Endothelial cell (in vitro differentiated cells): ENCODE data around the gene SRGN. TPM values are rescaled to one million over a fixed set of nuclear protein-coding genes. Genes with fewer than 3 reads are reported as not detected.

Experiments
- DNase-seq: peaks from one replicate; pipeline ENCODE4 v3.0.0; 2021; ENCODE audit warnings: low spot score
- H3K27ac Mint-ChIP-seq: one replicate; pipeline ENCODE4 v1.8.0; 2021; ENCODE audit warnings: mixed read lengths, inconsistent platforms; ENCODE audit not compliant: unreplicated experiment
- H3K27me3 Mint-ChIP-seq: one replicate; pipeline ENCODE4 v1.8.0; 2021; ENCODE audit warnings: mild to moderate bottlenecking, moderate library complexity, mixed read lengths, inconsistent platforms; ENCODE audit not compliant: unreplicated experiment
- H3K36me3 Mint-ChIP-seq: one replicate; pipeline ENCODE4 v1.8.0; 2021; ENCODE audit warnings: mild to moderate bottlenecking, low read depth, mixed read lengths, inconsistent platforms; ENCODE audit not compliant: unreplicated experiment
- H3K4me1 Mint-ChIP-seq: one replicate; pipeline ENCODE4 v1.8.0; 2021; ENCODE audit warnings: mild to moderate bottlenecking, mixed read lengths, inconsistent platforms; ENCODE audit not compliant: unreplicated experiment
- H3K4me3 Mint-ChIP-seq: one replicate; pipeline ENCODE4 v1.8.0; 2021; ENCODE audit warnings: mild to moderate bottlenecking, mixed read lengths, inconsistent platforms; ENCODE audit not compliant: unreplicated experiment
- H3K9me3 Mint-ChIP-seq: one replicate; pipeline ENCODE4 v1.8.0; 2021; ENCODE audit warnings: mixed read lengths, inconsistent platforms; ENCODE audit not compliant: unreplicated experiment
- total RNA-seq: library from RNA; stranded (reverse); fragmentation: NEBNext Ultra II Directional; extraction: Animal tissue kit (Norgen Biotek cat#: 25700); gene quantifications from one replicate; pipeline ENCODE4 v1.2.1, GENCODE V29; 2021; ENCODE audit not compliant: unreplicated experiment
- TF ChIP-seq, protein P1 (sequence below): fragments of 200-600 bp; sonication (generic); IDR thresholded peaks from one replicate; pipeline ENCODE4 v1.5.0; 2021; ENCODE audit warnings: antibody characterized with exemption; ENCODE audit not compliant: unreplicated experiment

SRGN gene
- total RNA-seq, 1 donor from 2014 or later, result 4.7 TPM

DNA sequence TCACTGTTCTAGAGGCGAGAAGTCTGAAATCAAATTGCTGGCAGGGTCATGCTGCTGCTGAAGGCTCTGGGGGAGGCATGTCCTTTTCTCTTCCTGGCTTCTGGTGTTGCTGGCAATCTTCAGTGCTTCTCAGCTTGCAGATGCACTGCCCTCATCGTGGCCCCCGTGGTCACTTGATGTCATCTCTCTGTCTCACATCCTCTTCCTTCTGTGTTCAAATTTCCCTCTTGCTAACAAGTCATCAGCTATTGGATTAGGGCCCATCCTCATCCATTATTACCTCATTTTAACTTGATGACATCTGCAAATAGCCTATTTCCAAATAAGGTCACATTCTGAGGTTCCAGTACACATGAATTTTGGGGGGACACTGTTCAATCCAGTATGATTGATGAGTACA is 36.6 kb upstream of the SRGN start:
- Mint-ChIP-seq H3K4me1 (peaks cover 40% of the 10 kb centered on the region), H3K9me3 (no peaks in the 10 kb centered on the region), H3K36me3 (peaks cover 5% of the 10 kb centered on the region), H3K27ac (no peak overlapping the region), H3K27me3 (peaks cover 6% of the 10 kb centered on the region), H3K4me3 (no peak overlapping the region)
- TF ChIP-seq, protein P1, sequence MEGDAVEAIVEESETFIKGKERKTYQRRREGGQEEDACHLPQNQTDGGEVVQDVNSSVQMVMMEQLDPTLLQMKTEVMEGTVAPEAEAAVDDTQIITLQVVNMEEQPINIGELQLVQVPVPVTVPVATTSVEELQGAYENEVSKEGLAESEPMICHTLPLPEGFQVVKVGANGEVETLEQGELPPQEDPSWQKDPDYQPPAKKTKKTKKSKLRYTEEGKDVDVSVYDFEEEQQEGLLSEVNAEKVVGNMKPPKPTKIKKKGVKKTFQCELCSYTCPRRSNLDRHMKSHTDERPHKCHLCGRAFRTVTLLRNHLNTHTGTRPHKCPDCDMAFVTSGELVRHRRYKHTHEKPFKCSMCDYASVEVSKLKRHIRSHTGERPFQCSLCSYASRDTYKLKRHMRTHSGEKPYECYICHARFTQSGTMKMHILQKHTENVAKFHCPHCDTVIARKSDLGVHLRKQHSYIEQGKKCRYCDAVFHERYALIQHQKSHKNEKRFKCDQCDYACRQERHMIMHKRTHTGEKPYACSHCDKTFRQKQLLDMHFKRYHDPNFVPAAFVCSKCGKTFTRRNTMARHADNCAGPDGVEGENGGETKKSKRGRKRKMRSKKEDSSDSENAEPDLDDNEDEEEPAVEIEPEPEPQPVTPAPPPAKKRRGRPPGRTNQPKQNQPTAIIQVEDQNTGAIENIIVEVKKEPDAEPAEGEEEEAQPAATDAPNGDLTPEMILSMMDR, result no peak
- DNase-seq, result no peak

DNA sequence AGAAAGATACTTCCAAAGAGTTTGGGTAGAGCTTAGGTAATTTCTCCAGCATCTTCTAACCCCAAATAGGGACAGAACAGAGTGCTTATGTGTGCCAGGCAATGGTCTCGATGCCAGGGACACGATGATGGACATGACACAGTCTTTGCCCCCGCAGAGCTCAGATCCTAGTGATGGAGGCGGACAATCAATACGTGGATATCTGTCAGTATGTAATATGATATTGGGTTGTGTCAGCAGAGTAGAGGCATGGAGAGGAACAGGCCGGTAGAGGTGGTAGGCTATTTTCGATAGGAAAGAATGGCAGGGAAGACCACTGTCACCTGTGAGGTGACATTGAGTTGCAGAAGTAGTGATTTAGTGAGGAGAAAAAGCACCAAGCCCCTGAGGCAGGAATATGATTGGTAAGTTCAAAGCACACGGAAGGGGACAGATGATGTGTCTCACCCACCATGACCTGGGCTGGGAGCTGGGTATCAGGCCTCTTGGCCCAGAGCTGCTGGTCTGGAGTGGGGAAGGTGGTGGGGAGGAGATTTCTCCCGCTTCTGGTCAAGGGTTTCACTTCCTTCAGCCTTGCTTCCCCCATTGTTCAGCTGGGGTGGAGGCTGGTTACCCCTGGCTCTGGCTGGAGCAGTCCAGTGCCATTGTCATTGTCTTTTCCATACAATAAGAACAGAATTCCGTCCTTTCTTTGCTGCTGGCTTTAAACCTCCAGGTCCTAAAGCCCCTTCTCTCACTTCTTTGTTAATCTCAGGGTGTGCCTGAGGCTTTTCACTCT is 36.0 kb upstream of the SRGN start:
- TF ChIP-seq, protein P1, result no peak
- Mint-ChIP-seq H3K9me3 (no peaks in the 10 kb centered on the region), H3K27ac (peak overlapping the region; percentile 85), H3K36me3 (peaks cover 5% of the 10 kb centered on the region), H3K4me3 (no peak overlapping the region), H3K4me1 (peaks cover 46% of the 10 kb centered on the region), H3K27me3 (peaks cover 6% of the 10 kb centered on the region)
- no peak for DNase-seq

DNA sequence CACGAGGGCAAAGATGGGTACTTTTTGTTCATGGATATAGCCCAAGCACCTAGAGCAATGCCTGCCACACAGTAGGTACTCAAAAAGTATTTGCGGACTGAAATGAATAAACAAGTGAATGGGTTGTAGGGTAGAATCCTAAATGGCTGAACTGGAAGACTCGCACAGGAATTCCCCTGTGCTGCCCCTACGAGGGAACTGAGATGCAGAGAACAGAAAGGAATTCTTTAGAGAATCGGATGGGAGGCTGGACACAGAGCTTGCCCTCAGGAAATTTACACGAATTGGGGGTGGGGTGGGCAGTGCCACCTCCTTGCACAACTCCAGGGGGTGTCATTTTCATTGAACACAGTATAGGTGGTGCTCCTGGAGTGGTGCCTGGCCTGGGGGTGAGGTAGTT is 35.2 kb upstream of the SRGN start:
- Mint-ChIP-seq H3K4me3 (no peak overlapping the region), H3K27ac (peak overlapping the region; percentile 85), H3K36me3 (peaks cover 5% of the 10 kb centered on the region), H3K27me3 (peaks cover 6% of the 10 kb centered on the region), H3K4me1 (peaks cover 54% of the 10 kb centered on the region), H3K9me3 (no peaks in the 10 kb centered on the region)
- no peak for DNase-seq
- TF ChIP-seq, protein P1, result no peak

DNA sequence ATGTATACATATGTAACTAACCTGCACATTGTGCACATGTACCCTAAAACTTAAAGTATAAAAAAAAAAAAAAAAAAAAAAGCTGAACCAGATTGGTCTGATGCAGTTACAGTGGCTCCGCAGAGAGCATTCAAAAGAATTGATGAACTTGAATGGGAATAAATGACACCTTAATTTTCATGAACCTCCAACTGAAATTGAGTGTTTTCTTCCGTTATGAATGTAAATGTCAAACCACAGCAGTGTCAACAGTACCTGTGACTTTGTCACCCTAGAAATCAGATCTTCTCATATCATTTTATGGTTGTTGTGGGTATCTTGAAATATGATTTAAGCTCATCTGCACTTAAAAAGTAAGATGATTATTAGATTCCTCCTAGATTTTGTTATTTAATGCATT is 32.7 kb upstream of the SRGN start:
- Mint-ChIP-seq H3K4me1 (peaks cover 54% of the 10 kb centered on the region), H3K27ac (no peak overlapping the region), H3K27me3 (peaks cover 8% of the 10 kb centered on the region), H3K36me3 (peaks cover 5% of the 10 kb centered on the region), H3K9me3 (no peaks in the 10 kb centered on the region), H3K4me3 (no peak overlapping the region)
- TF ChIP-seq, protein P1, result no peak
- no peak for DNase-seq

DNA sequence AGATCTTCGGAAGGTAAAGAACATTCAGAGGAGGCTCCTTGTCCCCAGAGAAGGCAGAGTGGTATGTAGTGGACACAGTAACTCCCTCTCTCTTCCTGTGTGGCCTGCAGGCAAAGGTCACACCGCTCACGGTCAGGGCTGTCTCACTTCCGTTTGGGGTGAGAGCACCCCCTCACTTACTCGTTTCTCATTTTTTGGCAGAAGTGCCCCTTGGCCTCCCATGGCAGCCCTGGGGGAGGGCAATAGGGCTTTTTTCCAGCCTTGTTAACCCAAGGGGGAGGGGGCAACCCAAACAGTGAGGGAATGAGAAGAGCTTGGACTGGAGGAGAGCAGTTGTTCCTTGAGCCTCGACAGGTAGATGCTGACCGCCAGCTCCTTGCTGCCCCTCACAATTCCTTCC is 31.8 kb upstream of the SRGN start:
- Mint-ChIP-seq H3K27ac (no peak overlapping the region), H3K27me3 (peaks cover 8% of the 10 kb centered on the region), H3K4me1 (peaks cover 56% of the 10 kb centered on the region), H3K36me3 (peaks cover 5% of the 10 kb centered on the region), H3K9me3 (no peaks in the 10 kb centered on the region), H3K4me3 (no peak overlapping the region)
- TF ChIP-seq, protein P1, result no peak
- DNase-seq, result no peak
